Endothelial cell of umbilical vein (primary cell): ENCODE data around the gene USPL1. TPM values are rescaled to one million over a fixed set of nuclear protein-coding genes. Genes with fewer than 3 reads are reported as not detected.
A peak's percentile ranks its signal among the peaks of the same experiment; 100 is the strongest.

Experiments used
- BruUV-seq: library from RNA; stranded (reverse); fragments of 400-500 nt; replicated peaks from 2 replicates; lab custom pipeline; 2021; lab: Mats Ljungman, UMichigan
- CTCF ChIA-PET: fragments of 300-600, 350-600 bp; sonication (Branson Sonifier 250); formaldehyde crosslinking; loops from one replicate; lab custom pipeline; 2021; ENCODE audit warnings: antibody characterized with exemption, inconsistent platforms; lab: Charles Lee
- POLR2A ChIA-PET: fragments of 300-600, 350-600 bp; sonication (Branson Sonifier 250); formaldehyde crosslinking; loops from one replicate; lab custom pipeline; 2021; ENCODE audit warnings: antibody characterized with exemption, inconsistent platforms; lab: Charles Lee
- DNase-seq: peaks from one replicate; pipeline ENCODE4 v3.0.0-alpha.2; 2011; ENCODE audit warnings: low read depth, low spot score
- FAIRE-seq: peaks from 2 replicates; lab custom pipeline; 2011; peaks lifted over from hg19 to GRCh38; lab: Jason Lieb, UNC
- H2AFZ ChIP-seq: 2 replicates; pipeline ENCODE4 v1.6.0; 2012; ENCODE audit warnings: low read depth, low read length, control low read depth, inconsistent platforms
- H3K27ac ChIP-seq: 2 replicates; pipeline ENCODE4 v1.5.1; 2011; ENCODE audit warnings: low read depth, mild to moderate bottlenecking, control low read depth, low read length, moderate library complexity; ENCODE audit not compliant: insufficient read depth
- H3K27me3 ChIP-seq, 2 experiments: 2 replicates each; pipeline versions ENCODE4 v1.6.0 to v1.6.1; 2011; ENCODE audit warnings: low read length in 2 of 2, mixed read lengths in 1 of 2; ENCODE audit not compliant: control insufficient read depth in 2 of 2, insufficient read depth in 2 of 2
- H3K36me3 ChIP-seq, 2 experiments: 2 replicates in 1 of 2; 3 replicates in 1 of 2; pipeline ENCODE4 v1.5.1; 2011; ENCODE audit warnings: low read length in 2 of 2, mild to moderate bottlenecking in 1 of 2, moderate library complexity in 1 of 2; ENCODE audit not compliant: control insufficient read depth in 2 of 2, insufficient read depth in 2 of 2; ENCODE audit errors: extremely low read depth in 1 of 2
- H3K4me1 ChIP-seq: 3 replicates; pipeline ENCODE4 v1.5.1; 2011; ENCODE audit warnings: mild to moderate bottlenecking, low read length; ENCODE audit not compliant: control insufficient read depth, insufficient read depth; ENCODE audit errors: extremely low read depth
- H3K4me2 ChIP-seq: 2 replicates; pipeline ENCODE4 v1.6.1; 2011; ENCODE audit warnings: low read length, control low read depth, mixed read lengths; ENCODE audit not compliant: insufficient read depth
- H3K4me3 ChIP-seq, 3 experiments: fragments of 200-600 bp in 1 of 3; sonication (generic), shearing (Covaris generic) in 1 of 3; replicated peaks in 1 of 3; 2 replicates each; pipeline ENCODE4 v1.5.1; 2011 to 2016; ENCODE audit warnings: control low read depth in 3 of 3, low read length in 3 of 3, mild to moderate bottlenecking in 2 of 3, inconsistent platforms in 1 of 3, low read depth in 1 of 3, moderate library complexity in 1 of 3; ENCODE audit not compliant: insufficient read depth in 1 of 3
- H3K79me2 ChIP-seq: 2 replicates; pipeline ENCODE4 v1.6.0; 2012; ENCODE audit warnings: low read length, inconsistent platforms; ENCODE audit not compliant: control insufficient read depth, insufficient read depth
- H3K9ac ChIP-seq: replicated peaks from 2 replicates; pipeline ENCODE3; 2011; ENCODE audit warnings: low read length, control low read depth; ENCODE audit not compliant: insufficient read depth; ENCODE audit errors: extremely low read depth
- H3K9me1 ChIP-seq: replicated peaks from 3 replicates; pipeline ENCODE4 v1.6.0; 2011; ENCODE audit warnings: mild to moderate bottlenecking, low read length; ENCODE audit not compliant: control insufficient read depth, insufficient read depth; ENCODE audit errors: extremely low read depth
- H3K9me3 ChIP-seq: replicated peaks from 2 replicates; pipeline ENCODE4 v1.5.1; 2012; ENCODE audit warnings: low read length, inconsistent platforms; ENCODE audit not compliant: control insufficient read depth, insufficient read depth
- H4K20me1 ChIP-seq: replicated peaks from 2 replicates; pipeline ENCODE3; 2011; ENCODE audit warnings: mild to moderate bottlenecking, low read length; ENCODE audit not compliant: control insufficient read depth, insufficient read depth; ENCODE audit errors: extremely low read depth
- CTCF ChIP-seq, 2 donors: IDR thresholded peaks; 1 replicate in 1 of 2; 2 replicates in 1 of 2; pipeline ENCODE4 v1.5.1; 2011; ENCODE audit warnings: low read length in 2 of 2, mild to moderate bottlenecking in 2 of 2, moderate library complexity in 2 of 2, control low read depth in 1 of 2, inconsistent platforms in 1 of 2, low read depth in 1 of 2; ENCODE audit not compliant: insufficient read depth in 1 of 2; ENCODE audit errors: extremely low read depth in 1 of 2
- EZH2 ChIP-seq: IDR thresholded peaks from 2 replicates; pipeline ENCODE4 v1.6.1; 2012; ENCODE audit warnings: borderline replicate concordance, low read depth, mild to moderate bottlenecking, moderate library complexity, low read length, inconsistent platforms; ENCODE audit not compliant: severe bottlenecking
- FOS ChIP-seq: IDR thresholded peaks from 2 replicates; pipeline ENCODE4 v1.6.1; 2011; ENCODE audit warnings: mild to moderate bottlenecking, low read length, moderate library complexity, borderline replicate concordance; ENCODE audit not compliant: insufficient read depth
- GATA2 ChIP-seq: IDR thresholded peaks from 2 replicates; pipeline ENCODE4 v1.7.0; 2011; ENCODE audit warnings: low read depth, mild to moderate bottlenecking, moderate library complexity, mixed read lengths, low read length; ENCODE audit not compliant: insufficient read length, insufficient read depth
- JUN ChIP-seq: IDR thresholded peaks from 2 replicates; pipeline ENCODE4 v1.6.1; 2011; ENCODE audit warnings: borderline replicate concordance, low read depth; ENCODE audit not compliant: insufficient read length, insufficient read depth
- MAX ChIP-seq: IDR thresholded peaks from 2 replicates; pipeline ENCODE4 v1.6.1; 2011; ENCODE audit not compliant: insufficient read depth, insufficient read length
- MYC ChIP-seq: IDR thresholded peaks from one replicate; pipeline ENCODE4 v1.6.1; 2011; ENCODE audit warnings: mild to moderate bottlenecking, low read depth, low read length
- POLR2A ChIP-seq: IDR thresholded peaks from 2 replicates; pipeline ENCODE4 v1.6.1; 2012; ENCODE audit warnings: low read depth, mild to moderate bottlenecking, control low read depth, low read length
- POLR2AphosphoS5 ChIP-seq: IDR thresholded peaks from 2 replicates; pipeline ENCODE4 v1.6.1; 2012; ENCODE audit warnings: low read depth, mild to moderate bottlenecking, control low read depth, low read length, moderate library complexity; ENCODE audit not compliant: insufficient read depth
- dilution Hi-C: fragments of 300-500 bp; cut with MboI; formaldehyde crosslinking; loops from one replicate; pipeline ENCODE4 v1.15.0; 2019; ENCODE audit warnings: low sequenced_read_pairs; ENCODE audit not compliant: extremely low pct_ligation_motif_present
- intact Hi-C: fragments of 100-400 bp; cut with micrococcal nuclease; formaldehyde crosslinking; loops from one replicate; pipeline ENCODE4 v1.10.0; 2022
- polyA plus RNA-seq, 4 experiments: library from polyadenylated mRNA; depleted of rRNA in 3 of 4; stranded (reverse) in 3 of 4; unstranded in 1 of 4; fragments of >200 nt; gene quantifications; 2 replicates each; pipeline versions ENCODE4 v1.2.1 to v1.2.3, GENCODE V29; 2011 to 2012; ENCODE audit warnings: missing spikeins in 1 of 4
- total RNA-seq: library from RNA; stranded (reverse); gene quantifications from 2 replicates; pipeline ENCODE4 v1.2.3, GENCODE V29; 2021

The USPL1 gene
- total and polyA plus RNA-seq, 2 donors (not counting 3 experiments of a cell fraction or from before 2014, with no cell fraction given), result 14.6 to 21.0 TPM

GRCh38 chr13:30619731-30620130 is 2.0 kb downstream of the USPL1 start:
- CTCF ChIA-PET, result no interaction called here
- Histone ChIP-seq H4K20me1 (no peaks in the 10 kb centered on the region), H3K27me3 (no peaks in the 10 kb centered on the region), H3K4me3 (peak overlapping the region in 2 of 3 experiments; percentile 93 to 95), H3K9ac (peak overlapping the region; percentile 26), H3K79me2 (peaks cover 80% of the 10 kb centered on the region), H3K9me1 (no peaks in the 10 kb centered on the region), H2AFZ (no peak overlapping the region), H3K27ac (no peak overlapping the region), H3K36me3 (no peaks in the 10 kb centered on the region), H3K4me1 (peaks cover 52% of the 10 kb centered on the region), H3K4me2 (peak overlapping the region; percentile 95), H3K9me3 (no peaks in the 10 kb centered on the region)
- DNase-seq (peak; percentile 10), FAIRE-seq (no peak)
- dilution Hi-C loops (no loop called here), intact Hi-C loops (loop anchor here (5.0 kb wide), 1 partner anchor 47 kb away; no protein-coding TSS in a partner anchor)
- no TSS peak for BruUV-seq
- no peak for TF ChIP-seq JUN
- TF ChIP-seq POLR2AphosphoS5, result no peak
- TF ChIP-seq POLR2A, result no peak
- no peak for TF ChIP-seq GATA2
- no peak for TF ChIP-seq FOS
- no peak for TF ChIP-seq MAX
- TF ChIP-seq EZH2, result no peak
- no peak for TF ChIP-seq CTCF (IDR thresholded peaks at IDR 0.05; ENCODE audit: extremely low read depth in 1 of 2, insufficient read depth in 1 of 2, low read depth in 1 of 2, low read length in 2 of 2)
- TF ChIP-seq MYC, result no peak
- POLR2A ChIA-PET, result no interaction called here
